C4-2B (cell line): ENCODE results near the gene GPHN.
"Not testable (repeated sequence)": the region's sequence is repeated elsewhere in the genome, so short reads cannot be mapped to it uniquely, and the experiment has no call there.

ENCODE experiments used
- ZFX ChIP-seq: fragments of 450-650 bp; IDR thresholded peaks from 2 replicates; pipeline ENCODE4 v1.6.1; 2017
- TF ChIP-seq, protein P1 (sequence below): fragments of 450-650 bp; conservative IDR thresholded peaks from 2 replicates; pipeline ENCODE4 v1.5.1; 2017; ENCODE audit warnings: mild to moderate bottlenecking

DNA sequence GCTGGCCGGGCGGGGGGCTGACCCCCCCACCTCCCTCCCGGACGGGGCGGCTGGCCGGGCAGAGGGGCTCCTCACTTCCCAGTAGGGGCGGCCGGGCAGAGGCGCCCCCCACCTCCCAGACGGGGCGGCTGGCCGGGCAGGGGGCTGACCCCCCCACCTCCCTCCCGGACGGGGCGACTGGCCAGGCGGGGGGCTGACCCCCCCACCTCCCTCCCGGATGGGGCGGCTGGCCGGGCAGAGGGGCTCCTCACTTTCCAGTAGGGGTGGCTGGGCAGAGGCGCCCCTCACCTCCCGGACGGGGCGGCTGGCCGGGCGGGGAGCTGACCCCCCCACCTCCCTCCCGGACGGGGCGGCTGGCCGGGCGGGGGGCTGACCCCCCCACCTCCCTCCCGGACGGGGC, 37.2 kb downstream of the GPHN start:
- TF ChIP-seq, protein P1, sequence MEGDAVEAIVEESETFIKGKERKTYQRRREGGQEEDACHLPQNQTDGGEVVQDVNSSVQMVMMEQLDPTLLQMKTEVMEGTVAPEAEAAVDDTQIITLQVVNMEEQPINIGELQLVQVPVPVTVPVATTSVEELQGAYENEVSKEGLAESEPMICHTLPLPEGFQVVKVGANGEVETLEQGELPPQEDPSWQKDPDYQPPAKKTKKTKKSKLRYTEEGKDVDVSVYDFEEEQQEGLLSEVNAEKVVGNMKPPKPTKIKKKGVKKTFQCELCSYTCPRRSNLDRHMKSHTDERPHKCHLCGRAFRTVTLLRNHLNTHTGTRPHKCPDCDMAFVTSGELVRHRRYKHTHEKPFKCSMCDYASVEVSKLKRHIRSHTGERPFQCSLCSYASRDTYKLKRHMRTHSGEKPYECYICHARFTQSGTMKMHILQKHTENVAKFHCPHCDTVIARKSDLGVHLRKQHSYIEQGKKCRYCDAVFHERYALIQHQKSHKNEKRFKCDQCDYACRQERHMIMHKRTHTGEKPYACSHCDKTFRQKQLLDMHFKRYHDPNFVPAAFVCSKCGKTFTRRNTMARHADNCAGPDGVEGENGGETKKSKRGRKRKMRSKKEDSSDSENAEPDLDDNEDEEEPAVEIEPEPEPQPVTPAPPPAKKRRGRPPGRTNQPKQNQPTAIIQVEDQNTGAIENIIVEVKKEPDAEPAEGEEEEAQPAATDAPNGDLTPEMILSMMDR: not testable (repeated sequence)
- not testable (repeated sequence) for TF ChIP-seq ZFX
